ENCODE data around the gene TCAP. TPM values are rescaled to one million over a fixed set of nuclear protein-coding genes. Genes with fewer than 3 reads are reported as not detected.

Gene TCAP
- total RNA-seq, 1 experiment from 2014 or later, result 2.1 TPM

DNA sequence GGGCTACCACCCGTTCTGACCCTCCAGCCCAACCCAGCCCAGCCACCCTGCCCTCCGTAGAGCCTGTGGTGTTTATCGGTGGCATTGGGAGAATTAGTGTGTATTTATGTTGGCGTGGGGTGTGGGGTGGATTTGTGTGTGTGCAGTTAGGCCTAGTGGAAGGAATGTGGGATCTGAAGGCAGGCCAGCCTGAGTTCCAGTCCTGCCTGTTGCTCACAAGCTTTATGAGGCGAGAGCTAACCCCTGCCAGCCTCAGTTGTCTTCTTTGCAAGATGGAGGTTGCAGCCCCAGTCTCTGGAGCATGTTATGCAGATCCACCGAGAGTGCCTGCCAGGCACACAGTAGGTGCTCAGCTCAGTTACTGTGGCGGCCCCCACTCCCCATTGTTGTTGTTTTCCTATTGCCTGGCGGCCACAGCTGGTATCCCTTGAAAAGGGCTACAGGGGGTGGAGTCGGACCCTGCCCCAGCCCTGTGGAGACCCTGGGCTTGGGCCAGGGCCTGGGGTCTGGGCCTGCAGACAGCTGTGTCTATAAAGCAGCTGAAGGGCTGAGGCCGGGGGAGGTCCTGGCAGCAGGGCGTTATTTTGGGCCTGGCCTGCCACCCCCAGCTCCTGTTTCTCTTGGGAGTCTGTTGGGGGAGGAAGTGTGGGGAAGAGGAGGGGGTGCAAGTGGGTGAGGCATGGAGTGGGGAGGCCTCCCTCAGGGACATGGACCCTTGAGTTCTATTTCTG is 39.8 kb downstream of the TCAP start:
- Mint-ChIP-seq H3K9me3 (no peaks in the 10 kb centered on the region), H3K36me3 (ENCODE audit: insufficient read depth in 1 of 3, low read depth in 3 of 3) (peaks cover 42 to 65% (median 50%) of the 10 kb centered on the region in 3 experiments), H3K27ac (peak overlapping the region; percentile 60 to 90 (median 85)), H3K4me1 (peaks cover 45 to 55% of the 10 kb centered on the region in 2 experiments), H3K4me3 (peak overlapping the region in 1 of 2 experiments; percentile 59; a peak in 4 of 5 replicates), H3K27me3 (ENCODE audit: low read depth) (no peaks in the 10 kb centered on the region)
- Histone ChIP-seq H3K27ac (ENCODE audit: insufficient read length, low read depth, low read length) (no peak overlapping the region), H3K4ac (ENCODE audit: low read depth, low read length) (no peak overlapping the region), H3K56ac (ENCODE audit: insufficient read length, low read depth, low read length) (no peak overlapping the region), H3K23me2 (ENCODE audit: insufficient read length, low read depth, low read length, poor library complexity, severe bottlenecking) (peaks cover 8% of the 10 kb centered on the region), H4K91ac (ENCODE audit: insufficient read length, low read depth, low read length) (no peak overlapping the region), H3K23ac (ENCODE audit: insufficient read length, low read depth, low read length) (no peak overlapping the region), H2AFZ (ENCODE audit: low read length) (no peak overlapping the region), H3K9ac (ENCODE audit: extremely low read depth, insufficient read length, low read length) (no peak overlapping the region), H4K8ac (replicated peaks; ENCODE audit: insufficient read length, low read depth, low read length) (no peak overlapping the region), H3K9me3 (ENCODE audit: control insufficient read depth, low read depth, low read length) (no peaks in the 10 kb centered on the region), H2BK5ac (ENCODE audit: insufficient read length, low read length) (no peak overlapping the region), H4K20me1 (ENCODE audit: control insufficient read depth, insufficient read depth, insufficient read length) (no peaks in the 10 kb centered on the region), H2BK15ac (ENCODE audit: low read depth, low read length) (no peak overlapping the region), H3K79me2 (ENCODE audit: insufficient read depth, low read length) (peaks cover 51% of the 10 kb centered on the region), H3K27me3 (ENCODE audit: insufficient read depth, low read length) (no peaks in the 10 kb centered on the region), H3K79me1 (ENCODE audit: insufficient read depth, low read depth, low read length, poor library complexity, severe bottlenecking) (no peaks in the 10 kb centered on the region), H3K4me1 (ENCODE audit: insufficient read depth, low read length) (peaks cover 16% of the 10 kb centered on the region), H2BK12ac (ENCODE audit: insufficient read length, low read depth, low read length) (no peak overlapping the region), H2AK5ac (ENCODE audit: insufficient read length, low read length) (no peak overlapping the region), H3K4me2 (ENCODE audit: insufficient read depth, insufficient read length, low read length) (no peak overlapping the region), H3K18ac (ENCODE audit: insufficient read length, low read depth, low read length) (no peak overlapping the region), H3T11ph (ENCODE audit: low read length) (no peak overlapping the region), H2BK20ac (ENCODE audit: low read depth, low read length, poor library complexity, severe bottlenecking) (no peak overlapping the region), H3K14ac (ENCODE audit: insufficient read depth, low read length) (no peak overlapping the region), H4K5ac (ENCODE audit: insufficient read length, low read depth, low read length) (no peak overlapping the region), H2BK120ac (ENCODE audit: low read depth, low read length, poor library complexity, severe bottlenecking) (no peak overlapping the region)
- WGBS (ENCODE audit: extremely low coverage, insufficient read length, low lambda C conversion rate), result no CpG with 5 or more reads among the region's 11 CpGs
- TF ChIP-seq CTCF (conservative IDR thresholded peaks at IDR 0.05), result peak; percentile 39; the same call in 1 of the 3 replicates
- peak; percentile 59 for DNase-seq
